H54 (cell line): ENCODE measurements around the gene SYMPK.

Source experiments
- DNase-seq: peaks from one replicate; pipeline ENCODE4 v3.0.0; 2011; ENCODE audit warnings: low spot score, mixed read lengths; ENCODE audit not compliant: insufficient read length
- FAIRE-seq: peaks from 3 replicates; lab custom pipeline; 2011; peaks lifted over from hg19 to GRCh38; lab: Jason Lieb, UNC
- POLR2A ChIP-seq: IDR thresholded peaks from 2 replicates; pipeline ENCODE4 v1.6.1; 2011; ENCODE audit warnings: low read depth, mild to moderate bottlenecking, low read length

SYMPK gene

DNA sequence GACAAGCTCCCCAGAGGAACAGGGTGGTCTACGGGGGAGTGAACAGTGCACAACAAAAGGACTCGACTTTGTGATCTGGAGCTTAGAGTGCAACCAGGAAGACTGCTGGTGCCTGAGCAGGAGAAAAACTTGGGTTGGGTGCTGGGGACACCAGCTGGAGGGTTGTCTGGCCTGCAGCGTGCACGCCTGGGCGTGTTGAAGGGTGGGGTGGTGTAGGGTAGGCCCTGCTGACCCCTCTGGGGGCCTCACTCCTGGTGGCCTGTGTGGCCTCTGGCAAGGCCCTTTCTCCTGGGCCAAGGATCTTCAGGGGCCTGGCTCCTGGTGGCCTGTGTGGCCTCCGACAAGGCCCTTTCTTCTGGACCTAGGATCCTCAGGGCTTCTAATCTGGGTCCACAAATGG is 43.2 kb downstream of the SYMPK start:
- FAIRE-seq, result no peak
- no peak for TF ChIP-seq POLR2A

DNA sequence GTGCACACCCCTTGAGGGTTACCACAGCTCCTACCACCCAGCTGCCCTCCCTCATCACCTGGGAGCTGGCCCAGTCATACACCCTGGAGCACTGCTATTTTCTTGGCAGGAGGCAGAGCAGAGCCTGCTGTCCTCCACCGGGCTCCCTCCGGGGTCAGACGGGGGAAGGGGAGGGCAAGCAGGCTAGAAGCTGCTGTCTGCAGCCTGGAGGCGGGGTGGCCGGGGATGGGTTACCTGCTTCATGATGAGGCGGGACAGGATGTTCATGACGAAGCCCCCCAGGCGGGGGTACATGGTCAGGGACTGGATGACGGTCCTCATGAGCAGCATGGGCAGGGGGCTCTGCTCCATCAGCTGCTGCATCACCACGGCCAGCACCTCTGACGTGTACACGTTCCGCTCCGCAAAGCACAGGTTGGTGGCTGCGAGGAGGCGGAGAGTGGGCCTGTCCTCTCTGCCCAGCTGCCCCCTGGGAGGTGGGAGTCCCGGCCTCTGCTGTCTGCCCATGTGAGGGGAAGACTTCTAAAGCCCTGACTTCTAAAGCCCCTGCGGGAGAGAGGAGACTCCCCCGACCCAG is 45.1 kb downstream of the SYMPK start:
- FAIRE-seq, result no peak
- DNase-seq, result no peak
- no peak for TF ChIP-seq POLR2A

More for the DNA sequence above, 43.2 kb downstream of the SYMPK start:
- no peak for DNase-seq

DNA sequence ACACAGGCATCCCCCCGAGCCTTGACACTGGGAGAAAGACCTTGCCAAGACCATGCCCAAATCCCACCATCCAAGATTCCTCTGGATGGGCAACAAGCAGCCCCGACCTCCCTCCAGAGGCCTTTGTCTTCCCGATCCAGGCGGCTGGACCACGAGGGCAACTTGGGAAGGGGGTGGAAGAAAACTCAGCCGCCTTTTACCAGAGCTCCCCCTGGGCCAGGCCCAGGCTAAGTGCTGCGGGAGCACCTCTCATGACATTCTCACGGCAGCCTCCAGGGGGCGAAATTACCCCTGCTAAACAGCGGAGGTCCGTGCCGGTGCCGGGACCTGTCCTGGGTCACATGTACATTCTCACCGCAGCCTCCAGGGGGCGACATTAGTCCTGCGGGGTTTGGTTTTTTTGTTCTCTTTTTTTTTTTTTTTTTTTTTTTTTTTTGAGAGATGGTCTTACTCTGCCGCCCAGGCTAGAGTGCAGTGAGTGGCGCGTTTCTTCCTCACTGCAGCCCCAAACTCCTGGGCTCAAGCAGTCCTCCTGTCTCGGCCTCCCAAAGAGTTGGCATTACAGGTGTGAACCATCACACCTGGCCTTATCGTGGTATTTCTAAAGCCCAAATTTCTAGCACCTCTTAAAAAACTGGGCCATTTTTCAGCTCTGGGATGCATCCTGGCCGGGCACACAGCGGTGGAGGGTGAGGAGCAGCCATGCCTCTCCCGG is 45.8 kb downstream of the SYMPK start:
- TF ChIP-seq POLR2A, result no peak
- DNase-seq (peak; percentile 91), FAIRE-seq (peak; percentile 67)

DNA sequence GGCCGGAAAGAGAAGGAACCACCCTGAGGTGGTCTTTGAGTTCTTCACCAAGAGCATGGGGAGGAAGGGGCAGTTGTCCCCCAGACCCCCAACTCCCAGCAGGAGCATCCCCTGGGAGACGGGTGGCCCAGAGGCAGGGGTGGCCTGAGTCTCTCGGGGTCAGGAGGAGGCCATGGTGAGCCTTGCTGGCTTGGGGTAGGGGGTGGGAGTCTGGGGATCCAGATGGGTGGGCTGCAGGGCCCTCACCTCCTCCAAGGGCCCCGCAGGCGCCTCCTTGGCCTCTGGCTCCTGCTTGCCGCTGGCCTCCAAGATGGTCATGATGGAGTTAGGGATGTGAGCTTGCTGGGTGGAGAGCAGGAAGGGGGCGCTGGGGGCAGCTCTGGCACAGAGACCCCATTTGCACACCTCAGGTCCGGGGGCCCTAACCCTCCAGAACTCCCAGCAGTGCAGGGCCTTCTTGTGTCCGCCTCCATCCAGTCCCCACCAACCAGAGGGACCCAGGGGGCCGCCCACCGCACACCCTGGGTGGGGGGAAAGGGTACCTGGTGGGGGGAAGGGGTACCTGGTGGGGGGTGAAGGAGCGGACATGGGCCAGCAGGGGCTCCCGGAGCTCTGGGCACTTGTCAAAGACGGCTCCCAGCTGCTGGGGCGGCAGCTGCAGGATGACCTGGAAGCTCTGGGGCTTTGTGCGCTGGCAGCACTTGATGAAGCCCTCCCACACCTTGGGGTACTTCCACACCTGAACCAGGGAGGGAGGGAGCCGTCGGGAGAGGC is 46.5 kb downstream of the SYMPK start:
- FAIRE-seq, result no peak
- DNase-seq, result no peak
- TF ChIP-seq POLR2A, result no peak

DNA sequence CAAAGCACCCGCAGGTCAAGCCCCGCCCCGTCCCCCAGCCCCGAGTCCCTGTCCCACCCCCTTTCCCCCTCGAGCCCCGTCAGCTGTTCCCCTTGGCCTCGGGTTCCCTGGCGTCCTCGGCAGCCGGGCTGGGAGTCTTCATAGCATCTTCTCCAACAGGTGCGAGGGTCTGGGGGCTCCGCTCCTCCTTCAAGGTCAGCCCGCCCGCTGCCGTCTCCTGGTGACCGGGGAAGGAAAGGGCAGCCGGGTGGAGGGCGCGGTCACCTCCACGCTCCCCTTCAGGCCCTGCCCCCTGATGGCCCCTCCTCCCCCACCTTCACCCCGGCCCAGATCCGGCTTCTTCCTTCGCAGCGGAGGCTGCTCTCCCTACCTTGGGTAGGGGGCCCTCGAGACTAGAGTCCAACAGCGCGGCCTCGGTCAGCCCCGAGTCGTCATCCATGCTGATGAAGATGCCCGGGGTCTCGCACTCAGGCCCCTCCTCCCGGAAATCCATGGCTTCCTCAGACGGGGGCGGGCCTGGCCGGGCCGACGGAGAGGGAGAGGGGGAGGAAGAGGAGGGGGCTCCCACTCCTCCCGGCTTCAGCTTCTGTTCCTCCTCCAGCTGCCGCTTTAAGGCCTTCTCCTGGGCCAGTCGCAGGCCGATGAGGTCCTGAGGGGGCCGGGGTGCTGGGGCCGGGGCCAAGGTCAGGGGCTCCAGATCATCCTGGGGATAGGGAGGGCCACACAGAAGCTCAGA is 47.3 kb downstream of the SYMPK start:
- FAIRE-seq (no peak), DNase-seq (no peak)
- no peak for TF ChIP-seq POLR2A

DNA sequence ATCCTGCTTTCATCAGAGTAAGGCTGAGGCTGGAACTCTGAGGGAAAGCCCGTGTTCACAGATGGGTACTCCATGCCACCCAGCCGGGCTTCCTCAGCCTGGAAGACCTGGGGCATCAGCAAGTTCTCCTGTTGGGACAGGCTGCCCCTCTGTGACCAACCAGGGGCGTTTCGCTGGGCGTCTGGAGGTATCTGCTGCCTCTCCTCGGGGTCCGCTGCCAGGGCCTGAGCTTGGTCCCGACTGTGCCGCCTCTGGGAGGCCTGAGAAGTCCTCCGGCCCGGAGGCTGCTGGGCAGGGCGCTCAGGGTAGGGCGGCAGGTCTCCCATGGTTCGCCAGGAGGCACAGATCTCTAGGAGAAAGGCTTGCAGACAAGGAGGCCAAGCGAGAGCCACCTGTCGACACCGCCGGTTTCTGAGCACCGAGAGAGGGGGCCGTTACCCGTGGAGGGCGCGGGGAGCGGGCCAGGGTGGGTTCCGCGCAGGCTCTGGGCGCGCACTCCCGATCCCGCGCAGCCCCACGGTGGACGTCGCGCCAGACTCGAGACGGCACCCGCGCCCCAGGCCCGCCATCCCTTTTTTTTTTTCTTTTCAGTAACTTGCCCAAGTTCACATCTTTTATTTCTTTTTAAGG is 48.0 kb downstream of the SYMPK start, which contains the start of gene RSPH6A:
Gene RSPH6A, minus strand, starts transcription at position 458 of the 630 bp plus-strand sequence. Its CDS starts 132 bp downstream, at position 326.
- DNase-seq (no peak), FAIRE-seq (no peak)
- TF ChIP-seq POLR2A, result no peak

DNA sequence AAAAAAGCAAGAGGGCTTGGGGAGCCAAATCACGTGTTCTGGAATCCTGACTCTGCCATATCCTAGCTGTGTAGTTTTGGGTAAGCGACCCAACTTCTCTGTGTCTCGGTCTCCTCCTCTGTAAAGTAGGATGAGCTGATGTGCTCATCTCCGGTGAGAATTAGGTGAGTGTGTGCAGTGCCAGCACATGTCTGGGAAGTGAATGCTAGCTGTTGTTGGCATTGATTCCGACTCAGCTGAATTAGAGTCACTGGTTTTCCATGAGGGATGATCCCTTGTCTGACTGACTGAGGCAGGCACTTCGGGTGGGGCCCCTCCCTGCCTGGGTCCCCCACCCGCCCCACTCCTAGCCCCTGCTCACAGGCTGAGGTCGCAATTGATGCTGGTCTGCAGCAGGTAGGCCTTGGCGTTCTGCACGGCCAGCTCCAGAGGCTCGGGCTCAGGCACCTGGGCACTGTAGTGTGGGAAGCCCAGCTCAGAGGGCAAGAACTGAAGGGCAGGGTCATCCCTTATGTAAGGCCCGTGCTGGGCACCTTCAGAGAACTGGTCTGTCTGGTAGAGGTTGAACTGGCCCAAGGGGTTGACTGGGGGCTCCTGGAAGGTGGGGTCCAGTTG is 48.7 kb downstream of the SYMPK start:
- no peak for TF ChIP-seq POLR2A
- FAIRE-seq (no peak), DNase-seq (no peak)

DNA sequence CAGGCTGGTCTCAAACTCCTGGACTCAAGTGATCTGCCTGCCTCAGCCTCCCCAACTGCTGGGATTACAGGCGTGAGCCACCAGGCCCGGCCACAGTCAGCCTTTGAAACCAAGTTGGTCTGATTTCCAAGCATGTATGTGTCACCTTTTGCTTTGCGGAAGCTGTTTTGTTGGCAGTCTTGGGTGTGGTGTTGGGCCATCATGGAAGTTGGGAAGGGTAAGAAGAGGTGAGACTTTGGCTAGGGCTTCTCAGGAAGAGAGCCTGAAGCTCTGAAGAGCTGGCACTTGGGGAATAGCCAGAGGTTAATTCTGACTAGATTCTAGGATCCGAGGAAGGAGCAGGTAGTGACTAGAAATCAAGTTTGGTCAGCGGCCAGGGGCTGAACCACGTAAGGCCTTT is 50.6 kb downstream of the SYMPK start:
- no peak for TF ChIP-seq POLR2A
- DNase-seq, result no peak
- FAIRE-seq, result no peak

DNA sequence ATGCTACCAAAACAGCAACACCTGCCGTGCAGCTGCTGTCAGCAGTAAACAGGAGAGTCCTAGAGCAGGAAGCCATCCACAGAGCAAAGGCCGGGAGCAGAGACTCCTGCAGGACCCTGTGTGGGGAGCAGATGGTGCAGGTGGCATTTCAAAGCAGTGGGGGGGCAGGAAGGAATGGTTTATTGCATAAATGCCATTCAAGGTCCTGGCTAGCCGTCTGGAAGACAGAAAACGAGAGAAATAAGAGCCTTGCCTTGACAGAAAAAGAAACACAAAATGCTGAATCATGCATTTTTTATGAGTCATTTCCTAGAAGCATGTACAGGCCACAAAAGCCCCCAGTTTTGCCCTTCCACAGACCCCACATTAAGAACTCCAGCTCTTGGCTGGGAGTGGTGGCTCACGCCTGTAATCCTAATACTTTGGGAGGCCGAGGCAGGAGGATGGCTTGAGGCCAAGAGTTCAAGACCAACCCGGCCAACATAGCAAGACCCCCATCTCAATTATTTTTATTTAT is 53.2 kb downstream of the SYMPK start:
- no peak for TF ChIP-seq POLR2A
- DNase-seq (no peak), FAIRE-seq (no peak)

DNA sequence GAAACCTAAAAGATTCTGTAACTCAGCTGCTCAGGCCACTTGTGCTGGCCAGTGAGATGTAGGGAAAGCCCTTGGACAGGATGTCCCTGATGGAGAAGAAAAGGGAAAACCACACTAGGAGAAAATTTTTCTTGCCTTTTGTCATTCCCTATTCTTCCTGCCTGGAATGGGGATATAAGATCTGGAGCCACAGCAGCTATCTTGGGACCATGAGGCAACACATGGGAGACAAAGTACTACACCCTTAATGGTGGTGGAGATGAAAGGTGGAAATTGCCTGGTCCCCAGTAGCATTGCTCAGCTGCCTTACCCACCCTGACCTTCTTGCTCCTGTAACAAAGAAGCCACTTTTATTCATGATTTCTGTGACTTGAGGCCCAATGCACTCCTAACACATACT is 57.2 kb downstream of the SYMPK start:
- DNase-seq (no peak), FAIRE-seq (no peak)
- TF ChIP-seq POLR2A, result no peak

DNA sequence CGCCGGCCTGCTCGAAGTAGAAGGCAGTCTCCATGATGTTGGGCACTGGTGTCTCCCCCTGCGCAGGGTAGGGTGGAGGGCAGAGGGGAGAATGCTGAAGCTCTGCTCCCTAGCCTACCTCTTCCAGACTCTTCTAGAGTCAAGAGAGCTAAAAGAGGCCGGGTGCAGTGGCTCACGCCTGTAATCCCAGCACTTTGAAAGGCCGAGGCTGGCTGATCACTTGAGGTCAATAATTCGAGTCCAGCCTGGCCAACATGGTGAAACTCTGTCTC is 58.1 kb downstream of the SYMPK start:
- TF ChIP-seq POLR2A, result no peak
- FAIRE-seq (no peak), DNase-seq (no peak)

DNA sequence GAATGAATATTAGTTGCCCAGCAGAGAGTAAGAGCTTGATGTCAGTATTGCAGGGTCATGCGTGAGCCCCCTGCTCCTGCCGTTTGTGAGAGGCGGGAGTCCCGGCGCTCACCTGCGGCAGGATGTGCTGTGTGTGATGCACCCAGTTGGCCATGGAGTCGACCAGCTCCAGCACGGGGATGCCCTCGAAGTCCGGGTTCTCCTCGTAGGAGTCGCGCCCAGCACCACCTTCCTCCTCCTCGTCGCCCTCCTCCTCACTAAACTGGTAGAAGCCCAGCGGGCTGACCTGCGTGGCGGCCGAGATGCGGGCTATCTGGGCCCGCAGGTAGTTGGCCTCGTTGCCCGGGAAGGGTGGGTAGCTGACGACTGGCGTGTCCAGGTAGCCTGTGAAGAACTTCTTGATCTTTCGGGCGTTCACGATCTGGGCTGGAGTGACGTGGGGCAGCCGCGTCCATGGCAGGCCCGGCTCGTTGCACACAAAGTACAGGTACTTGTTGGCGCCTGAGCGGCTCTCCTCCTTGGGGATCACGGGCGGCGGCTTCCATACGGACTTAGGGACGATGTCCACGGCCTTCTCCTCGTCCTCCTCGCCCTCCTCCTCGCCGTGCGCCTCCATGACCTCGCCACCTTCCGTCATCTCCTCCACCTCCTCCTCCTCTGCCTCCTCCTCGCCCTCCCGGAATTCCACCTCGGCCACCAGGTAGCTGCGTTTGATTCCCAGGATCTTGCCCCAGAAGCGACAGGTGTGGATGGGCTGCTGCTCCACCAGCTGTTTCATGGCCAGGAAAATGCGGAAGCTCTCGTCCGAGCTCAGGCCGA is 58.6 kb downstream of the SYMPK start:
- TF ChIP-seq POLR2A, result no peak
- FAIRE-seq (no peak), DNase-seq (no peak)
